Measurements from ENCODE around the gene THSD4. TPM values are rescaled to one million over a fixed set of nuclear protein-coding genes. Genes with fewer than 3 reads are reported as not detected.
"Not testable (repeated sequence)": the region's sequence is repeated elsewhere in the genome, so short reads cannot be mapped to it uniquely, and the experiment has no call there.

THSD4 gene
- total RNA-seq, 6 donors from 2014 or later = 16.8 to 39.7 (median 21.7) TPM

- ATAC-seq (ENCODE audit: low FRiP score in 2 of 2) (no peak), DNase-seq (peak in 1 of 2 donors; percentile 67)
- H3K9me3 ChIP-seq = no peaks in the 10 kb centered on the region
- H3K27me3 ChIP-seq = no peaks in the 10 kb centered on the region
- no peak overlapping the region for H3K27ac ChIP-seq
- no peaks in the 10 kb centered on the region for H3K36me3 ChIP-seq
- 75 to 83% methylated on average over 8 of the region's 8 CpGs for WGBS, 2 donors
- no peak overlapping the region for H3K4me3 ChIP-seq
- TF ChIP-seq CTCF (IDR thresholded peaks at IDR 0.05) = no peak
- H3K4me1 ChIP-seq = no peaks in the 10 kb centered on the region
These were observed 9.9 kb downstream of the THSD4 start for GRCh38 chr15:71124937-71125790.

DNA sequence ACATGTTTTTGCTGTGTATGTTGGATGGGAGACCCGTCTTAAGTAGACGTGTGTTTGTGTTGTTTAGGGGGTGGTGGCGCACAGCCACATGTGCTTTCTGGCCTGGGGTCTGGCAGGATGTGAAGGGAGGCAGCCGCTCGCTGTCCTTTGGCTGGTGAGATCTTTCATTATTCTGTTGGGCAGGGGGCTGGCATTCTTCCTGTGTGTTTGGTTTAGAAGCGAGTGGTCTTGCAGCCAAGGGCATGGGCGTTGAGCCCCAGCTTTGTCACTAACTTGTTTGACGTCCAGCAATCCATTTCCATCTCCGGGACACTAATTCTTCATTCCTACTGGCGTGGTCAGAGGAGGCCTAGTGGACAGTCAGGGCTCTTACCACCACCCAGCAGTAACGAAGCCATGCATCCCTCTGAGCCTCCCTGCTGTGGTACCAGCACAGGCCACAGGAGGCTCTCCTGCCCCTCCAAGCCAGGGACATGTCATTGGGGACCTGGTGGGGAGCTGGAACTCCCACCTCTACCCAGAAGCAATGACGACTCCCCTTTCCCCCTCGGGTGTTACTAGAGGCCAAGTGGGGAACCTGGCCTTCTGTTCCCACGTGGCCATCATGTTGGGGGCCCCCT, 10.7 kb downstream of the THSD4 start:
- ATAC-seq (ENCODE audit: low FRiP score in 2 of 2) = peak in 1 of 2 donors; percentile 43
- WGBS, 2 donors = 84 to 85% methylated on average over 14 of the region's 14 CpGs
- no peak for TF ChIP-seq EP300 (IDR thresholded peaks at IDR 0.05)
- TF ChIP-seq POLR2AphosphoS5 (IDR thresholded peaks at IDR 0.05) = no peak
- TF ChIP-seq POLR2A (IDR thresholded peaks at IDR 0.05) = no peak
- TF ChIP-seq CTCF (IDR thresholded peaks at IDR 0.05) = peak in 1 of 6 experiments; percentile 11

GRCh38 chr15:71127083-71127482, 11.8 kb downstream of the THSD4 start:
- no peaks in the 10 kb centered on the region for H3K9me3 ChIP-seq
- no peak overlapping the region for H3K27ac ChIP-seq
- TF ChIP-seq POLR2AphosphoS5 (IDR thresholded peaks at IDR 0.05) = no peak
- no peak overlapping the region for H3K4me3 ChIP-seq
- ATAC-seq (ENCODE audit: low FRiP score in 2 of 2) (no peak), DNase-seq (no peak)
- no peaks in the 10 kb centered on the region for H3K27me3 ChIP-seq
- H3K4me1 ChIP-seq = no peaks in the 10 kb centered on the region
- H3K36me3 ChIP-seq = no peaks in the 10 kb centered on the region

More for the DNA sequence above, 10.7 kb downstream of the THSD4 start:
- no peak for DNase-seq
- H3K4me3 ChIP-seq = no peak overlapping the region
- no peaks in the 10 kb centered on the region for H3K36me3 ChIP-seq
- H3K27me3 ChIP-seq = no peaks in the 10 kb centered on the region
- no peak overlapping the region for H3K27ac ChIP-seq
- H3K9me3 ChIP-seq = no peaks in the 10 kb centered on the region
- no peaks in the 10 kb centered on the region for H3K4me1 ChIP-seq

DNA sequence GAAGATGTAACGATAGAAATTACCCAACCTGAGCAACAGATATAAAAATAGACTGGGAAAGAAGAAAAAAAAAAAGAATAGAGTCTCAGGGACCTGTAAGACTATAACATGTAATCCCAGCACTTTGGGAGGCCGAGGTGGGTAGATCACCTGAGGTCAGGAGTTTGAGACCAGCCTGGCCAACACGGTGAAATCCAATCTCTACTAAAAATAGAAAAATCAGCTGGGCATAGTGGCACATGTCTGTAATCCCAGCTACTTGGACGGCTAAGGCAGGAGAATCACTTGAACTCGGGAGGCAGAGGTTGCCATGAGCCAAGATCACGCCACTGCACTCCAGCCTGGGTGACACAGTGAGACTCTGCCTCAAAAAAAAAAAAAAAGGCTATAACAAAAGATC, 12.9 kb downstream of the THSD4 start:
- H3K27me3 ChIP-seq; DNase-seq; H3K4me1 ChIP-seq; H3K4me3 ChIP-seq; ATAC-seq (ENCODE audit: low FRiP score in 2 of 2); H3K36me3 ChIP-seq; H3K9me3 ChIP-seq; H3K27ac ChIP-seq: not testable (repeated sequence)
- 88 to 92% methylated on average over 6 of the region's 6 CpGs for WGBS, 2 donors

DNA sequence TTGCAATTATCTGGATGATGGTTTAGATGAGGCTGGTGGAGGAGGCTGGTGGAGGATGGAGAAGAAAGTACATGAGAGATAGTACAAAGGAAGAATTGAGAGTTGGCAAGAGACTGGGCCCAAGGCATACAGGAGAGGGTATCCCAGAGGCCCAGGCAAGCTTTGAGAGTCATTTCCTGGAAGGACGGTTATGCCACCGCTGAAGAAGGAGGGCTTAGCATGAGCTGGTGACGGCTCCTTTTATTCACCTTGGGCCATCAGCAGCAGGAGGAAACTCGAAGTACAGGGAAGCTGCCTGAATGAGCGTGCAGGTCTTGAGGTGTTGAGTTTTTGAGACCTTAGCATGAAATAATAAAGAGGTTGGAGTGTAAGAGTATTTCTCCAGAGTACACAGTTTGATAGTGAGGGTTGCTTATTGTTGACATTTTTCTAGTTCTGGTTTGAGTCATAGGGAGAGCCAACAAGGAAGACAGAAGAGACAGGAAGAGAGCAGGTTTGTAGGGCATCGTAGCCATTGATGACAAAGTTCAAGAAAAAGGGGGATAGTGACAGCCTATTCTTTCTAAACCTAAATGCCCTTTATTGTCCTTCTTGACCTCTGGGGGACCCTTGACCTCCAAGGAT, 13.8 kb downstream of the THSD4 start:
- no peaks in the 10 kb centered on the region for H3K36me3 ChIP-seq
- no peak overlapping the region for H3K27ac ChIP-seq
- no peak for DNase-seq
- TF ChIP-seq CTCF (IDR thresholded peaks at IDR 0.05) = no peak
- TF ChIP-seq POLR2A (IDR thresholded peaks at IDR 0.05) = no peak
- ATAC-seq (ENCODE audit: low FRiP score in 2 of 2) = no peak
- no peak overlapping the region for H3K4me3 ChIP-seq
- H3K27me3 ChIP-seq = no peaks in the 10 kb centered on the region
- no peaks in the 10 kb centered on the region for H3K9me3 ChIP-seq
- WGBS, 2 donors = 88% methylated on average over 6 of the region's 6 CpGs
- no peaks in the 10 kb centered on the region for H3K4me1 ChIP-seq

Data from upper lobe of left lung (tissue), 6 donors.